ENCODE results near the gene GLIS1.

GLIS1 gene

GRCh38 chr1:53716150-53716549 is 22.8 kb downstream of the GLIS1 start:
- DNase-seq: no peak

GRCh38 chr1:53715478-53715877 is 23.5 kb downstream of the GLIS1 start:
- DNase-seq: no peak

GRCh38 chr1:53712276-53712675 is 26.7 kb downstream of the GLIS1 start:
- DNase-seq: no peak

- no peak for DNase-seq
Measured at GRCh38 chr1:53710584-53710983, 28.4 kb downstream of the GLIS1 start.

- DNase-seq: no peak
Measured at GRCh38 chr1:53708687-53709086, 30.3 kb downstream of the GLIS1 start.

- DNase-seq: no peak
Measured at GRCh38 chr1:53706356-53706755, 32.6 kb downstream of the GLIS1 start.

- DNase-seq: no peak
Measured at GRCh38 chr1:53705446-53706096, 33.4 kb downstream of the GLIS1 start.

- no peak for DNase-seq
Measured at GRCh38 chr1:53704804-53705445, 34.0 kb downstream of the GLIS1 start.

- DNase-seq: no peak
Measured at GRCh38 chr1:53704304-53704703, 34.7 kb downstream of the GLIS1 start.

- DNase-seq: no peak
Measured at GRCh38 chr1:53703174-53703573, 35.8 kb downstream of the GLIS1 start.

- DNase-seq: no peak
Measured at GRCh38 chr1:53702341-53702740, 36.6 kb downstream of the GLIS1 start.

GRCh38 chr1:53700776-53701175 is 38.2 kb downstream of the GLIS1 start:
- DNase-seq: no peak

GRCh38 chr1:53699981-53700380 is 39.0 kb downstream of the GLIS1 start:
- no peak for DNase-seq

- DNase-seq: no peak
Measured at GRCh38 chr1:53698384-53698980, 40.5 kb downstream of the GLIS1 start.

GRCh38 chr1:53697721-53698383 is 41.1 kb downstream of the GLIS1 start:
- no peak for DNase-seq

GRCh38 chr1:53696990-53697389 is 42.0 kb downstream of the GLIS1 start:
- no peak for DNase-seq

- no peak for DNase-seq
Measured at GRCh38 chr1:53696571-53696970, 42.4 kb downstream of the GLIS1 start.

- DNase-seq: no peak
Measured at GRCh38 chr1:53696051-53696450, 42.9 kb downstream of the GLIS1 start.

GRCh38 chr1:53695116-53695515 is 43.8 kb downstream of the GLIS1 start:
- no peak for DNase-seq

GRCh38 chr1:53694718-53695091 is 44.3 kb downstream of the GLIS1 start:
- DNase-seq: no peak

- DNase-seq: no peak
Measured at GRCh38 chr1:53693773-53694717, 44.9 kb downstream of the GLIS1 start.

- no peak for DNase-seq
Measured at GRCh38 chr1:53693339-53693738, 45.6 kb downstream of the GLIS1 start.

GRCh38 chr1:53691326-53691725 is 47.6 kb downstream of the GLIS1 start:
- no peak for DNase-seq
